Parathyroid adenoma (tissue), 2 donors: ENCODE measurements around the gene PSMC1.

Source experiments
- H2AFZ ChIP-seq: fragments of 300-600 bp; sonication (generic); one replicate; pipeline ENCODE4 v1.7.0; 2017; ENCODE audit warnings: antibody characterized with exemption, mild to moderate bottlenecking
- H3K27ac ChIP-seq: fragments of 300-600 bp; sonication (generic); one replicate; pipeline ENCODE4 v1.7.0; 2017
- H3K27me3 ChIP-seq: fragments of 300-600 bp; sonication (generic); one replicate; pipeline ENCODE4 v1.7.0; 2017; ENCODE audit warnings: low read length; ENCODE audit not compliant: control insufficient read depth, insufficient read depth
- H3K36me3 ChIP-seq: fragments of 300-600 bp; sonication (generic); one replicate; pipeline ENCODE4 v1.7.0; 2017; ENCODE audit warnings: low read length; ENCODE audit not compliant: control insufficient read depth, insufficient read depth
- H3K4me1 ChIP-seq: fragments of 300-600 bp; sonication (generic); one replicate; pipeline ENCODE4 v1.7.0; 2017; ENCODE audit warnings: control low read depth
- H3K4me2 ChIP-seq: fragments of 300-600 bp; sonication (generic); one replicate; pipeline ENCODE4 v1.7.0; 2017; ENCODE audit warnings: low read length
- H3K4me3 ChIP-seq: fragments of 300-600 bp; sonication (generic); one replicate; pipeline ENCODE4 v1.7.0; 2017; ENCODE audit warnings: low read depth, low read length
- H3K79me2 ChIP-seq: fragments of 300-600 bp; sonication (generic); one replicate; pipeline ENCODE4 v1.7.0; 2017; ENCODE audit warnings: control low read depth
- H3K9ac ChIP-seq: fragments of 300-600 bp; sonication (generic); one replicate; pipeline ENCODE4 v1.7.0; 2017; ENCODE audit warnings: mild to moderate bottlenecking
- H3K9me3 ChIP-seq: fragments of 300-600 bp; sonication (generic); one replicate; pipeline ENCODE4 v1.7.0; 2017; ENCODE audit warnings: low read length; ENCODE audit not compliant: control insufficient read depth
- CTCF ChIP-seq: fragments of 300-600 bp; sonication (generic); IDR thresholded peaks from one replicate; pipeline ENCODE4 v1.7.0; 2017; ENCODE audit warnings: antibody characterized with exemption, mild to moderate bottlenecking
- donor health status: primary hyperparathyroidism.

The PSMC1 gene

DNA sequence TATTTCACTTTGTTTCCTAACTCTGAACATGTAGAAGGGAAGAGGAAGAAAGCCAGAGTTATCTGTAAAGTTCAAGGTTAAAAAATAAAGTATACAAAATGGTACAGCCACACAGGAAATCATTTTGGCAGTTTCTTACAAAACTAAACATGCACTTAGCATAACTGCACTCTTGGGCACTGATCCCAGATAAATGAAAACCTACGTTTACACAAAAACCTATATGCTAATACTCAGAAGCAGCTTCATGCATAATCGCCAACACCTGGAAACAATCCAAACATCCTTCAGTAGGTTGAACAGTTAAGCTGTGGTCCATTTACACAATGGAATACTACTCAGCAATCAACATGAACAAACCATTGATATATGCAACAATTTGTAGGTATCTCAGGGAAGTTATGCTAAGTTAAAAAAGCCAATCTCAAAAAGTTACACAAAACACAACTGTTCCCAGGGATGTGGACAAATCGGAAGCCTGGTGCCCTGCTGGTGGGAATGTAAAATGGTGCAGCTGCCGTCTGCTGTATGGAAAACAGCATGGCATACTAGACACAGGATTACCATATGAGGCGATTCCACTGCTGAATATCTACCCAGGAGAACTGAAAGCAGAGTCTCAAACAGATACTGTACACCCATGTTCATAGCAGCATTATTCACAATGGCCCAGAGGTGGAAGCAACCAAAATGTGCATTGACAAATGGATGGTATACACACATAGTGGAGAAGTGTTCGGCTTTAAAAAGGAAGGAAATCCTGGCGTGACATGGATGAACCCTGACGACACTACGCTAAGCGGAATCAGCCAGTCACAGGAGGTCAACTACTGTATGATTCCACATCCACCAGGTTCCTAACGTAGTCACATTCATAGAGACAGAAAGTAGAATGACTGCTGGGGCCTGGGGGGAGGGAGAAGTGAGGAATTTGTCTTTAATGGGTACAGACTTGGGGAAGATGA lies 37.7 kb downstream of the PSMC1 start:
- H3K4me3 ChIP-seq, result no peak overlapping the region
- no peak for TF ChIP-seq CTCF
- no peak overlapping the region for H3K9ac ChIP-seq
- no peaks in the 10 kb centered on the region for H3K9me3 ChIP-seq
- no peak overlapping the region for H2AFZ ChIP-seq
- no peak overlapping the region for H3K4me2 ChIP-seq
- H3K36me3 ChIP-seq, result no peaks in the 10 kb centered on the region
- H3K4me1 ChIP-seq, result peaks cover 13% of the 10 kb centered on the region
- H3K27me3 ChIP-seq, result no peaks in the 10 kb centered on the region
- no peak overlapping the region for H3K27ac ChIP-seq
- no peaks in the 10 kb centered on the region for H3K79me2 ChIP-seq

- no peak for TF ChIP-seq CTCF
- no peaks in the 10 kb centered on the region for H3K36me3 ChIP-seq
These were observed 38.5 kb downstream of the PSMC1 start for GRCh38 chr14:90294872-90295271.

DNA sequence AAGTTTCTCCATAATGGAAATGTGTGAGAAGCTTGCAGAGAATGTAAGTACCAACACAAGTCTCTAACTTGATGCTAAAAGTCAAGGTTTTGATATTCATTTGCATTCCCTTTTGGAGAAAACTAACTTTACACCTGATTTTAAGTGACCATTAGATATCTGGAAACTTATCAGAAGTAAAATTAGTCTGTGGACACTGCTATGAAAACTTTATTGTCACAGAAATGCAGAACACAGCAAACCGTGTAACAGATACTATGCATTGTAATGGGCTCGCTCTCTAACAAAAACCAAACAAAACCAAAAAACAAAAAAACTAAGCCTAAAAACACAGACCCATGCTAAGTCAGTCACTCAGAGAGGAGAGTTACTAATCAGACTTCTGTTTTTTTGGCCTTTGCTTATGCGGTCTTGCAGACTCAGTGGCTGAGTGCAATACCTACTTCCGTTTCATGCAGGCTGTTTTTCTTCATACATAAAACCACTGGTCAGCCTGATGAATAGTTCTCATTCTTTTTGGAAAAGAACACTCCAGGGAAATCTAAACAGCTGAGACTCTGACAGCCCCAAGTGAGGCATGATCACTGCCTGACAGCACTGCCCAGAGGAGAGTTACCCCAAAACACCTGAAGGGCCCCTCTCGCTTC lies 39.6 kb downstream of the PSMC1 start:
- H3K9me3 ChIP-seq, result no peaks in the 10 kb centered on the region
- no peak overlapping the region for H3K4me2 ChIP-seq
- no peaks in the 10 kb centered on the region for H3K79me2 ChIP-seq
- H3K4me1 ChIP-seq, result peaks cover 8% of the 10 kb centered on the region
- H3K36me3 ChIP-seq, result no peaks in the 10 kb centered on the region
- no peak overlapping the region for H3K4me3 ChIP-seq
- H2AFZ ChIP-seq, result no peak overlapping the region
- TF ChIP-seq CTCF, result no peak
- H3K27me3 ChIP-seq, result no peaks in the 10 kb centered on the region
- no peak overlapping the region for H3K9ac ChIP-seq
- no peak overlapping the region for H3K27ac ChIP-seq

More at GRCh38 chr14:90294872-90295271, 38.5 kb downstream of the PSMC1 start:
- peaks cover 13% of the 10 kb centered on the region for H3K4me1 ChIP-seq
- no peak overlapping the region for H2AFZ ChIP-seq
- H3K9ac ChIP-seq, result no peak overlapping the region
- H3K79me2 ChIP-seq, result no peaks in the 10 kb centered on the region
- no peaks in the 10 kb centered on the region for H3K27me3 ChIP-seq
- no peaks in the 10 kb centered on the region for H3K9me3 ChIP-seq
- H3K27ac ChIP-seq, result no peak overlapping the region
- H3K4me3 ChIP-seq, result no peak overlapping the region
- no peak overlapping the region for H3K4me2 ChIP-seq

DNA sequence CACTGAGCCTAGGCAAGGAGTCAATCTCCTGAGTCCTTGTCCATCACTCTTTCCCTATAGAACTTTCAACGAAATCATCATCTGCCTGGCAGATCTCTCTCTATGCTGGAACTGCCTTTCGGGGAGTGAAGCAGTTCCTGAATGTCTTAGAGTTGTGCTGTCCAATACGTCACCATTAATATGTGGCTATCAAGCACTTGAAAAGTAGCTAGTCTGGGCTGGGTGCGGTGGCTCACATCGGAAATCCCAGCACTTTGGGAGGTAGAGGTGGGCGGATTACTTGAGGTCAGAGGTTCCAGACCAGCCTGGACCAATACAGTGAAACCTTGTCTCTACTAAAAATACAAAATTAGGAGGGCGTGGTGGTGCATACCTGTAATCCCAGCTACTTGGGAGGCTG lies 40.3 kb downstream of the PSMC1 start:
- no peaks in the 10 kb centered on the region for H3K36me3 ChIP-seq
- no peak overlapping the region for H3K4me3 ChIP-seq
- H3K9ac ChIP-seq, result no peak overlapping the region

More for the DNA sequence above, 40.3 kb downstream of the PSMC1 start:
- no peaks in the 10 kb centered on the region for H3K9me3 ChIP-seq
- H2AFZ ChIP-seq, result no peak overlapping the region
- no peak overlapping the region for H3K27ac ChIP-seq
- no peaks in the 10 kb centered on the region for H3K27me3 ChIP-seq
- peaks cover 7% of the 10 kb centered on the region for H3K4me1 ChIP-seq
- no peak for TF ChIP-seq CTCF
- H3K79me2 ChIP-seq, result no peaks in the 10 kb centered on the region
- H3K4me2 ChIP-seq, result no peak overlapping the region
